Ascending aorta (tissue), 2 donors: ENCODE data around the gene LRRC27. TPM values are rescaled to one million over a fixed set of nuclear protein-coding genes. Genes with fewer than 3 reads are reported as not detected.
"Not testable (repeated sequence)": the region's sequence is repeated elsewhere in the genome, so short reads cannot be mapped to it uniquely, and the experiment has no call there.

Experiments
- DNase-seq, 2 donors: peaks; one replicate each; pipeline ENCODE4 v3.0.0-alpha.2; 2019; ENCODE audit warnings: low spot score in 2 of 2
- H3K27ac ChIP-seq, 2 donors: fragments of 200-600 bp; sonication (generic); one replicate each; pipeline ENCODE4 v1.5.1; 2016 to 2017; ENCODE audit warnings: mild to moderate bottlenecking in 1 of 2
- H3K27me3 ChIP-seq: fragments of 200-600 bp; sonication (generic); one replicate; pipeline ENCODE4 v1.5.1; 2017
- H3K36me3 ChIP-seq, 2 donors: fragments of 200-600 bp; sonication (generic); one replicate each; pipeline ENCODE4 v1.5.1; 2016
- H3K4me1 ChIP-seq, 2 donors: fragments of 200-600 bp; sonication (generic); one replicate each; pipeline ENCODE4 v1.5.1; 2016 to 2017; ENCODE audit warnings: mild to moderate bottlenecking in 1 of 2
- H3K4me3 ChIP-seq, 2 donors: fragments of 200-600 bp; sonication (generic); one replicate each; pipeline ENCODE4 v1.5.1; 2016 to 2017; ENCODE audit warnings: mild to moderate bottlenecking in 1 of 2
- H3K9me3 ChIP-seq, 2 donors: fragments of 200-600 bp; sonication (generic); one replicate each; pipeline ENCODE4 v1.5.1; 2016
- intact Hi-C: fragments of 100-400 bp; cut with DNase I; formaldehyde crosslinking; loops from one replicate; pipeline ENCODE4 v1.15.1; 2023
- total RNA-seq: library from RNA; depleted of rRNA; stranded (reverse); fragments of >200 nt; gene quantifications from one replicate; pipeline ENCODE4 v1.1.0, GENCODE V29; 2016
- TF ChIP-seq, protein P1 (sequence below), 3 experiments: fragments of 200-600 bp in 2 of 3; fragments of 450-650 bp in 1 of 3; sonication (generic) in 2 of 3; IDR thresholded peaks; one replicate each; pipeline ENCODE4 v1.5.1; 2016 to 2019; ENCODE audit warnings: antibody characterized with exemption in 3 of 3, mild to moderate bottlenecking in 1 of 3, moderate library complexity in 1 of 3

The LRRC27 gene
- total RNA-seq, 1 donor from 2014 or later = 2.0 TPM

DNA sequence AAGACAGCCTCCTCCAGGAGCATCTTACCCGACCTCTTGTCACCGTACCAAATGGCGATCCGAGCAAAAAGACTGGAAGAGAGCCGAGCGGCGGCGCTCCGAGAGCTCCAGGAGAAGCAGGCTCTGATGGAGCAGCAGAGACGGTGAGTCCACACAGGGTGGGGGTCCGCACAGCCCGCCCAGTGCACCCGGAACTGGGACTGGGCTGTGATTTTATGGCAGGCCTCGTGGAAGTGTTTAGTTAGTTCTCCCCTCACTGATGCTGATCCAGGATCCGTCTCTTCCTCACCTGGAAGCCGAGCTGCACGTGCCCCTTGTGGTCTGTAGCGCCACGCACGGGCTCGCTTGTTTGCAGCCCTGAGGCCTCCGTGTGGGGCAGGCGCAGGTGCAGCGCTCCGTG is 19.6 kb downstream of the LRRC27 start:
- no peak overlapping the region for H3K27ac ChIP-seq
- no peaks in the 10 kb centered on the region for H3K27me3 ChIP-seq
- intact Hi-C loops = loop anchor here (2.0 to 5.0 kb wide), 2 partner anchors 44 to 129 kb away; partner anchors contain the start of gene STK32C
- H3K9me3 ChIP-seq = no peaks in the 10 kb centered on the region
- H3K4me1 ChIP-seq = no peaks in the 10 kb centered on the region
- no peak for DNase-seq
- TF ChIP-seq, protein P1, sequence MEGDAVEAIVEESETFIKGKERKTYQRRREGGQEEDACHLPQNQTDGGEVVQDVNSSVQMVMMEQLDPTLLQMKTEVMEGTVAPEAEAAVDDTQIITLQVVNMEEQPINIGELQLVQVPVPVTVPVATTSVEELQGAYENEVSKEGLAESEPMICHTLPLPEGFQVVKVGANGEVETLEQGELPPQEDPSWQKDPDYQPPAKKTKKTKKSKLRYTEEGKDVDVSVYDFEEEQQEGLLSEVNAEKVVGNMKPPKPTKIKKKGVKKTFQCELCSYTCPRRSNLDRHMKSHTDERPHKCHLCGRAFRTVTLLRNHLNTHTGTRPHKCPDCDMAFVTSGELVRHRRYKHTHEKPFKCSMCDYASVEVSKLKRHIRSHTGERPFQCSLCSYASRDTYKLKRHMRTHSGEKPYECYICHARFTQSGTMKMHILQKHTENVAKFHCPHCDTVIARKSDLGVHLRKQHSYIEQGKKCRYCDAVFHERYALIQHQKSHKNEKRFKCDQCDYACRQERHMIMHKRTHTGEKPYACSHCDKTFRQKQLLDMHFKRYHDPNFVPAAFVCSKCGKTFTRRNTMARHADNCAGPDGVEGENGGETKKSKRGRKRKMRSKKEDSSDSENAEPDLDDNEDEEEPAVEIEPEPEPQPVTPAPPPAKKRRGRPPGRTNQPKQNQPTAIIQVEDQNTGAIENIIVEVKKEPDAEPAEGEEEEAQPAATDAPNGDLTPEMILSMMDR (IDR thresholded peaks at IDR 0.05) = no peak
- H3K36me3 ChIP-seq = peaks cover 0 to 4% of the 10 kb centered on the region in 2 donors
- no peak overlapping the region for H3K4me3 ChIP-seq

- DNase-seq = peak in 1 of 2 donors; percentile 75
- not testable (repeated sequence) for H3K4me1 ChIP-seq, H3K36me3 ChIP-seq, H3K27me3 ChIP-seq, H3K27ac ChIP-seq, H3K4me3 ChIP-seq, H3K9me3 ChIP-seq
- intact Hi-C loops = loop anchor here (2.0 to 5.0 kb wide), 2 partner anchors 45 to 130 kb away; partner anchors contain the start of gene STK32C
- TF ChIP-seq, protein P1 (IDR thresholded peaks at IDR 0.05) = peak; percentile 69 to 88 (median 72)
Measured at GRCh38 chr10:132352462-132353308, 20.7 kb downstream of the LRRC27 start.

DNA sequence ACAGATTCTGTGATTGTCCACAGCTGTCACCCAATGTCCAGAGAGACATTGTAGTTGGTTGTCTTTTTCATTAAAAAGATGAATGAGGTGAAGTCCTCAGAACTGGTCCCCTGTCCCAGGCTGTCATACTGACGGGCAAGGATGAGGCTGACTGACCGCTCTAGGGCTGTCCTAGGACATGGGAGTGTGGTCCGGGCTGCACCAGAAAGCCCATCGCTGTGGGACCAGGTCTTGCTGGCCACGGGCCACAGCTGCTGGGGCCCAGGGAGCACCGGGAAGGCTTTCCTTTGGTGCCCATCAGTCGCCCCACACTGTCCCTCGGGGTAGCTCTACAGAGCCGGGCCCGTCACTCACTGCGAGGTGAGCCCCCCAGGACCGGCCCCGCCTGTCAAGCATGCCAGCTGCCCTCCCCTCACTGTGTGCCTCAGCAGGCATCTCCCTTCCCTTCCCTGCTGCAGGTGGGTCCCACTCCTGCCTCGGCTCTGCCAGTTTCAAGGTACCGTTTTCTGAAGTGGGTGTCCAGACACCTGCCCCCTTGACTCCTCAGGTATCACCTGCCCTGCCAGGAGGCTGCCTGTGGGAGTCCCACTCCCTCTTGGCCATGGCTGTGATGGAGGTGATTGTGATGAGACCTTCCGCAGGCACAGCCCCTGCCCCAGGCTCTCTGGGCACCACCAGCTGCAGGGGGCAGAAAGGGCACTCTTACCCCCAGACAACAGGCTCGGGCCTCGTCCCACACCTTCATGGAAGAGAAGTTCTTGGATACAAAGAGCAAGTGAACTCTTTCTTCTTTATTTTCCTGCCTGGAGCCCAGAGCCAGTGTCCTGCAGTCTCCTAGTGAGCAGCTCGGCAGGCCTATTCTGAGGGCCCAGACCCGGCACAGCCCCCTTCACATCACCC is 21.7 kb downstream of the LRRC27 start:
- no peak overlapping the region for H3K4me3 ChIP-seq
- TF ChIP-seq, protein P1 (IDR thresholded peaks at IDR 0.05) = no peak
- H3K27ac ChIP-seq = no peak overlapping the region
- peaks cover 0 to under 1% of the 10 kb centered on the region in 2 donors for H3K36me3 ChIP-seq
- intact Hi-C loops = loop anchor here (2.0 to 5.0 kb wide), 2 partner anchors 46 to 131 kb away; partner anchors contain the start of gene STK32C
- no peaks in the 10 kb centered on the region for H3K9me3 ChIP-seq
- DNase-seq = no peak
- no peaks in the 10 kb centered on the region for H3K4me1 ChIP-seq
- H3K27me3 ChIP-seq = no peaks in the 10 kb centered on the region

DNA sequence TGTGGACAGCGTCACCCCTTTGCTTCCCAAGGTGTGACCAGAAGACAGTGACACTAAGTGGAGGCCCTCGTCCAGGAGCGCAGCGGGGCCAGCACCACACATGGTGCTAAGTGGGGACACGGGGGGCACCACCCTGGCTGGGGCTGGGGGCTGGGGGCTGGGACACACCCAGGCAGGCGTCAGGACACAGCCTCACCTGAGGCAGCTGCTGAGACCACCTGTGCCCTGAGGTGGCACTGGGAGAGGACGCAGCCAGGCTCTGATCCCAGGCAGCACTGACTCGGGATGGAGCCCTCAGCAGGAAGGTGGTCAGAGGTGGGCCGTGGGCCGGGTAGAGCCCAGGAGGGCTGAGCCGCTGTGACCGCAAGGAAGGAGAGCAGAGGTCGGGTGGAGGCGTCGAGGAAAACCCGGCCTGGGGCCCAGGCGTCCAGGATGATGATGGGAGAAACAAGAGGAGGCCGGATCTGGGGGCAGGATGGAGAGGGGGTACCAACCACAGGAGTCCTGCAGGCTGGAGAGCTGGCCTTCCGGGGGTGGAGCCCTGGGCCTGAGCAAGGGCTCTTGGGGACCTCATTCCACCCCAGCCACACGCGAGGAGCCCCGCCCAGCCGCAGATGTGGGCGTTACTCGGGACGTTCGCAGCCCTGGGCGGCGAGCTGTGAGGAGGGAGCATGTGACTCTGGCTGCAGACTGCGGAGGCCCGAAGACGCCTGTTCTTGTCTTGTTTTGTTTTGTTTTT is 22.5 kb downstream of the LRRC27 start:
- TF ChIP-seq, protein P1 (IDR thresholded peaks at IDR 0.05) = no peak
- H3K9me3 ChIP-seq = no peaks in the 10 kb centered on the region
- H3K27me3 ChIP-seq = no peaks in the 10 kb centered on the region
- no peak for DNase-seq
- no peaks in the 10 kb centered on the region for H3K36me3 ChIP-seq
- H3K4me3 ChIP-seq = no peak overlapping the region
- intact Hi-C loops = loop anchor here (5.0 kb wide), 1 partner anchor 47 kb away; the partner anchor contains the start of gene STK32C
- H3K4me1 ChIP-seq = no peaks in the 10 kb centered on the region
- no peak overlapping the region for H3K27ac ChIP-seq

- Histone ChIP-seq H3K4me3 (no peak overlapping the region), H3K9me3 (no peaks in the 10 kb centered on the region), H3K27me3 (no peaks in the 10 kb centered on the region), H3K27ac (no peak overlapping the region), H3K36me3 (no peaks in the 10 kb centered on the region), H3K4me1 (no peaks in the 10 kb centered on the region)
- intact Hi-C loops = no loop called here
- TF ChIP-seq, protein P1 (IDR thresholded peaks at IDR 0.05) = no peak
- DNase-seq = no peak
Measured at GRCh38 chr10:132355297-132355696, 23.3 kb downstream of the LRRC27 start.
